PC-9 (cell line): ENCODE results near the gene M1AP. TPM values are rescaled to one million over a fixed set of nuclear protein-coding genes. Genes with fewer than 3 reads are reported as not detected.

ENCODE experiments used
- BruUV-seq: library from RNA; stranded (reverse); fragments of 400-500 nt; replicated peaks from 2 replicates; lab custom pipeline; 2021; lab: Mats Ljungman, UMichigan
- CTCF ChIA-PET: fragments of 300-600 bp; sonication (Branson Sonifier 250); formaldehyde crosslinking; loops from one replicate; lab custom pipeline; 2022; ENCODE audit warnings: antibody characterized with exemption; lab: Charles Lee
- POLR2A ChIA-PET: fragments of 300-600 bp; sonication (Branson Sonifier 250); formaldehyde crosslinking; loops from one replicate; lab custom pipeline; 2022; ENCODE audit warnings: antibody characterized with exemption; ENCODE audit not compliant: unreplicated experiment; lab: Charles Lee
- DNase-seq, 2 experiments: peaks; one replicate each; pipeline versions ENCODE4 v3.0.0 to v3.0.0-alpha.2; 2015 to 2022; ENCODE audit warnings: mixed read lengths in 1 of 2
- H2AFZ ChIP-seq: fragments of 200-600 bp; sonication (generic); 2 replicates; pipeline ENCODE4 v1.8.1; 2017; ENCODE audit warnings: antibody characterized with exemption
- H3F3A ChIP-seq: fragments of 200-600 bp; sonication (generic); 2 replicates; pipeline ENCODE4 v1.8.1; 2017; ENCODE audit warnings: antibody characterized with exemption, mild to moderate bottlenecking, low read depth; ENCODE audit not compliant: insufficient read depth
- H3K27ac ChIP-seq: fragments of 200-600 bp; sonication (generic); 2 replicates; pipeline ENCODE4 v1.6.1; 2016; ENCODE audit warnings: mixed run types
- H3K27me3 ChIP-seq: fragments of 200-600 bp; sonication (generic); 2 replicates; pipeline ENCODE4 v1.6.1; 2016; ENCODE audit warnings: low read depth, mixed run types; ENCODE audit not compliant: insufficient read depth
- H3K36me3 ChIP-seq: fragments of 200-600 bp; sonication (generic); 2 replicates; pipeline ENCODE4 v1.6.1; 2016; ENCODE audit warnings: low read depth, mixed run types
- H3K4me1 ChIP-seq: fragments of 200-600 bp; sonication (generic); replicated peaks from 2 replicates; pipeline ENCODE4 v1.6.1; 2016; ENCODE audit warnings: mixed run types; ENCODE audit not compliant: insufficient read depth
- H3K4me2 ChIP-seq: fragments of 200-600 bp; sonication (generic); 2 replicates; pipeline ENCODE4 v1.6.1; 2017; ENCODE audit warnings: mixed run types
- H3K4me3 ChIP-seq: fragments of 200-600 bp; sonication (generic); 2 replicates; pipeline ENCODE4 v1.6.1; 2016; ENCODE audit warnings: mixed run types
- H3K79me2 ChIP-seq: fragments of 200-600 bp; sonication (generic); 2 replicates; pipeline ENCODE4 v1.6.1; 2017; ENCODE audit warnings: low read depth, mixed run types
- H3K9me2 ChIP-seq: fragments of 200-600 bp; sonication (generic); 2 replicates; pipeline ENCODE4 v1.8.1; 2017; ENCODE audit warnings: mild to moderate bottlenecking; ENCODE audit not compliant: insufficient read depth
- H3K9me3 ChIP-seq: fragments of 200-600 bp; sonication (generic); 2 replicates; pipeline ENCODE4 v1.8.1; 2016; ENCODE audit warnings: low read depth; ENCODE audit not compliant: insufficient read depth
- H4K20me1 ChIP-seq: fragments of 200-600 bp; sonication (generic); 2 replicates; pipeline ENCODE4 v1.8.1; 2017; ENCODE audit not compliant: insufficient read depth
- EZH2 ChIP-seq: fragments of 200-600 bp; sonication (generic); IDR thresholded peaks from 2 replicates; pipeline ENCODE4 v1.8.0; 2017; ENCODE audit warnings: antibody characterized with exemption, low read depth
- intact Hi-C: fragments of 100-400 bp; cut with micrococcal nuclease; formaldehyde crosslinking; loops from one replicate; pipeline ENCODE4 v1.10.0; 2022; ENCODE audit not compliant: unreplicated experiment
- total RNA-seq: library from RNA; stranded (reverse); gene quantifications from 2 replicates; pipeline ENCODE4 v1.2.3, GENCODE V29; 2021
- TF ChIP-seq, protein P1 (sequence below): fragments of 200-600 bp; sonication (generic); conservative IDR thresholded peaks from 2 replicates; pipeline ENCODE4 v1.6.1; 2017; ENCODE audit warnings: mixed run types, antibody characterized with exemption, mild to moderate bottlenecking, moderate library complexity

Gene M1AP
- total RNA-seq, 1 experiment from 2014 or later: 7.7 TPM

GRCh38 chr2:74559912-74560311 is 88.2 kb downstream of the M1AP start:
- no peak for DNase-seq
- Histone ChIP-seq H4K20me1 (no peaks in the 10 kb centered on the region), H3K4me2 (no peak overlapping the region), H3K9me3 (no peaks in the 10 kb centered on the region), H3K4me3 (no peak overlapping the region), H3F3A (peaks cover 22% of the 10 kb centered on the region; the same call in 1 of the 2 replicates), H3K79me2 (no peaks in the 10 kb centered on the region), H3K36me3 (no peaks in the 10 kb centered on the region), H3K27me3 (no peaks in the 10 kb centered on the region), H3K27ac (no peak overlapping the region), H2AFZ (no peak overlapping the region), H3K9me2 (no peaks in the 10 kb centered on the region), H3K4me1 (no peaks in the 10 kb centered on the region)
- POLR2A ChIA-PET: no interaction called here
- CTCF ChIA-PET: no interaction called here
- TF ChIP-seq EZH2: no peak
- TF ChIP-seq, protein P1, sequence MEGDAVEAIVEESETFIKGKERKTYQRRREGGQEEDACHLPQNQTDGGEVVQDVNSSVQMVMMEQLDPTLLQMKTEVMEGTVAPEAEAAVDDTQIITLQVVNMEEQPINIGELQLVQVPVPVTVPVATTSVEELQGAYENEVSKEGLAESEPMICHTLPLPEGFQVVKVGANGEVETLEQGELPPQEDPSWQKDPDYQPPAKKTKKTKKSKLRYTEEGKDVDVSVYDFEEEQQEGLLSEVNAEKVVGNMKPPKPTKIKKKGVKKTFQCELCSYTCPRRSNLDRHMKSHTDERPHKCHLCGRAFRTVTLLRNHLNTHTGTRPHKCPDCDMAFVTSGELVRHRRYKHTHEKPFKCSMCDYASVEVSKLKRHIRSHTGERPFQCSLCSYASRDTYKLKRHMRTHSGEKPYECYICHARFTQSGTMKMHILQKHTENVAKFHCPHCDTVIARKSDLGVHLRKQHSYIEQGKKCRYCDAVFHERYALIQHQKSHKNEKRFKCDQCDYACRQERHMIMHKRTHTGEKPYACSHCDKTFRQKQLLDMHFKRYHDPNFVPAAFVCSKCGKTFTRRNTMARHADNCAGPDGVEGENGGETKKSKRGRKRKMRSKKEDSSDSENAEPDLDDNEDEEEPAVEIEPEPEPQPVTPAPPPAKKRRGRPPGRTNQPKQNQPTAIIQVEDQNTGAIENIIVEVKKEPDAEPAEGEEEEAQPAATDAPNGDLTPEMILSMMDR: no peak
- intact Hi-C loops: no loop called here
- no TSS peak for BruUV-seq

DNA sequence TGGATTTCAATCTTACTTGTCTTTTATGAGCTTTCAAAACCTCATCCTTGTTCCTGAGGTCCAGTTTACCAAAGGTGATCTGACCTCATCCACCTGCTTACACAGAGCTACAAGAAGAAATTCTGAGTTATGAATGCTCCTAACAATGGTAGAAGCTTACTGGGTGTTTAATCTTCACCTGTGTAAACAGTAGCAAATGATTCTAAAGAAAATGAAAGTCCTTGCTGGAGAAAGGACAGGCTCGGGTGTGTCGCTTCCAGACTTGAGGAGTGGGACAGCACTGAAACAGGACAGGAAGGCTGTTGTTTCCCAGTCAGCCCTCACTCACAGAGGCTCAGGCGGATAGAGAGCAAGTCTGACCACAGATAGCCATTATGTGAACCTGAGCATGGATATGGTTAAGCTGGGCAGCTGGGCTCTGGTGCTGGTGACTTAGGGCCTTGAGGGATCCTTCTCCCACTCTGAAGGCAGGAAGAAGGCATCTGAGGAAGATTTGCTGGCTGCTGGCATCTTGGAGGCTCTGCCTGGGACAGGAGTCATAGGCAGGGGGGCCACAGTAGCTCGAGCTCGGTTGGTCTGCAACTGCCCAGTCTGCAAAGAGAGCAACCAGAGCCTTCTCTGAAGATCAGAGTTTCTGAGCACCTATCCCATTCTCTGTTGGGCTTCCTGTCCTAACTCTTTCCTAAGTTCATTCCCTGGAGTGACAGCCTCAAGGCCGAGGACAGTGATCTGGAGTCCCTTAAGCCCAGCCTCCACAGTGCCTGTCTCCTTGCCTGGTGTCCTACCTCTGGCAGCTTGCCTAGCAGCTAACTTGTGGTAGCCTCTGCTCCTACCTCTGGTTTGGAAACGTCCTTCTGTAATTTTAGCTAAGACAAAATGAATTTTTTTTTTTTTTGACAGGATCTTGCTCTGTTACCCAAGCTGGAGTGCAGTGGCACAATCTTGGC is 89.6 kb downstream of the M1AP start:
- no TSS peak for BruUV-seq
- POLR2A ChIA-PET: interaction anchor here (0.5 kb wide), 1 partner anchor 9 kb away, joined by 5 read pairs; no protein-coding TSS in a partner anchor

GRCh38 chr2:74556831-74557370 is 91.2 kb downstream of the M1AP start:
- H3K27me3 ChIP-seq: no peaks in the 10 kb centered on the region
- CTCF ChIA-PET: no interaction called here
- H3K4me1 ChIP-seq: 0 out of 2 replicates have a peak, but pooled peaks cover 4% of the 10 kb centered on the region
- no peak overlapping the region for H3K4me3 ChIP-seq
- DNase-seq: no peak
- H3K9me2 ChIP-seq: no peaks in the 10 kb centered on the region
- no peak overlapping the region for H3K4me2 ChIP-seq
- H3K27ac ChIP-seq: no peak overlapping the region
- POLR2A ChIA-PET: no interaction called here
- peaks cover 29% of the 10 kb centered on the region; the same call in 1 of the 2 replicates for H3F3A ChIP-seq
- TF ChIP-seq, protein P1: no peak
- no peak for TF ChIP-seq EZH2
- no peaks in the 10 kb centered on the region for H3K9me3 ChIP-seq
- intact Hi-C loops: no loop called here
- BruUV-seq: no TSS peak
- H3K36me3 ChIP-seq: no peaks in the 10 kb centered on the region
- H3K79me2 ChIP-seq: no peaks in the 10 kb centered on the region
- no peaks in the 10 kb centered on the region for H4K20me1 ChIP-seq
- no peak overlapping the region for H2AFZ ChIP-seq

More for the DNA sequence above, 89.6 kb downstream of the M1AP start:
- no peaks in the 10 kb centered on the region for H3K79me2 ChIP-seq
- no peak overlapping the region for H3K4me2 ChIP-seq
- peaks cover 22% of the 10 kb centered on the region; the same call in 1 of the 2 replicates for H3F3A ChIP-seq
- DNase-seq: no peak
- no peaks in the 10 kb centered on the region for H4K20me1 ChIP-seq
- CTCF ChIA-PET: no interaction called here
- 0 out of 2 replicates have a peak, but pooled peaks cover 2% of the 10 kb centered on the region for H3K4me1 ChIP-seq
- H3K27ac ChIP-seq: no peak overlapping the region
- no peaks in the 10 kb centered on the region for H3K27me3 ChIP-seq
- no peaks in the 10 kb centered on the region for H3K9me2 ChIP-seq
- intact Hi-C loops: no loop called here
- H3K4me3 ChIP-seq: no peak overlapping the region
- H3K36me3 ChIP-seq: no peaks in the 10 kb centered on the region
- H2AFZ ChIP-seq: no peak overlapping the region
- TF ChIP-seq EZH2: no peak
- TF ChIP-seq, protein P1: no peak
- no peaks in the 10 kb centered on the region for H3K9me3 ChIP-seq
